ENCODE data around the gene TRIO. TPM values are rescaled to one million over a fixed set of nuclear protein-coding genes. Genes with fewer than 3 reads are reported as not detected.

Gene TRIO
- polyA plus RNA-seq, 1 of the 3 experiments (the other 2 are of a cell fraction) = 229 TPM

DNA sequence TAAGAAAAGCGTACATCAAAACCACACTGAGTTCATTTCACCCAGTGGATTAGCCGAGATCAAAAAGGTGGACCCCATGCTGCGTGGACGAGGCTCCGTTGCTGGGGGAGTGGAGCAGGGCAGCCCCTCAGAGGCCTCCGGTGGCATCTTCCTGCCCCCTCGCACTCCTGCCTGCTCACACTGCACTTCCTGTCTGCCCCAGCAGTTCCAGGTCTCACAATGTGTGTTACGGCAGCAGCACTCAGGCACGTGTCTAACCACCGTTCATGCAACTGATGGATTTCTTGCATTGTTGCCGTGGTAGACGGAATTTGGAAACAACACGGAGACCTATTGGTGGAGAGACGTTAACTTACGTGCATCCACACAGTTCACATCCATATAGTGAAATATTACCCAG, 241.9 kb downstream of the TRIO start (continued):
- no peak for TF ChIP-seq REST (IDR thresholded peaks at IDR 0.05; ENCODE audit: low read depth, low read length)
- no peak for TF ChIP-seq YY1 (IDR thresholded peaks at IDR 0.05; ENCODE audit: low read depth)
- no peak for TF ChIP-seq NFIC (IDR thresholded peaks at IDR 0.05; ENCODE audit: borderline replicate concordance)

GRCh38 chr5:14386884-14387624, 243.9 kb downstream of the TRIO start:
- ChIA-PET CTCF (interaction anchor here (0.7 to 7.0 kb wide), 15 partner anchors 8 to 399 kb away, joined by 3 to 54 read pairs (median 4); no protein-coding TSS in a partner anchor), POLR2A (no interaction called here)
- Histone ChIP-seq H3K9ac (no peak overlapping the region), H3F3A (replicated peaks; ENCODE audit: insufficient read depth) (peaks cover 12% of the 10 kb centered on the region), H3K4me2 (no peak overlapping the region), H3K9me2 (no peaks in the 10 kb centered on the region), H3K79me2 (ENCODE audit: insufficient read depth) (peaks cover 51% of the 10 kb centered on the region), H3K36me3 (replicated peaks in 1 of 2; ENCODE audit: control insufficient read depth in 1 of 2, insufficient read depth in 2 of 2, low read length in 1 of 2) (peaks cover 87 to 91% of the 10 kb centered on the region in 2 experiments), H2AFZ (ENCODE audit: low read depth) (no peak overlapping the region), H3K4me1 (ENCODE audit: control insufficient read depth in 1 of 2, insufficient read depth in 2 of 2, low read depth in 1 of 2, low read length in 1 of 2) (peaks cover 0 to 13% of the 10 kb centered on the region in 2 experiments; a peak in 2 of 4 replicates), H3K4me3 (ENCODE audit: low read depth in 2 of 2, low read length in 1 of 2) (no peak overlapping the region), H4K20me1 (ENCODE audit: insufficient read depth) (no peaks in the 10 kb centered on the region; the same call in 1 of the 2 replicates), H3K27ac (ENCODE audit: low read depth in 2 of 2, low read length in 1 of 2) (peak overlapping the region in 1 of 2 experiments; percentile 72; a peak in 1 of 4 replicates), H3K9me3 (no peaks in the 10 kb centered on the region), H3K27me3 (ENCODE audit: insufficient read depth) (no peaks in the 10 kb centered on the region)
- WGBS (ENCODE audit: low lambda C conversion rate) = 81% methylated on average over 16 of the region's 16 CpGs
- DNase-seq = no peak
- TF ChIP-seq TAF1 (IDR thresholded peaks at IDR 0.05; ENCODE audit: borderline replicate concordance, low read depth, low read length) (no peak), REST (IDR thresholded peaks at IDR 0.05; ENCODE audit: low read depth, low read length) (no peak), EZH2phosphoT487 (IDR thresholded peaks at IDR 0.05; ENCODE audit: borderline replicate concordance, low read depth) (no peak), RFX5 (IDR thresholded peaks at IDR 0.05; ENCODE audit: low read length) (no peak), FOXJ3 (CRISPR knock-in tag; IDR thresholded peaks at IDR 0.05) (no peak), JUND (IDR thresholded peaks at IDR 0.05) (no peak)
